DND-41 (cell line): ENCODE results near the gene FCN1.

ENCODE experiments used
- CTCF ChIP-seq: IDR thresholded peaks from 2 replicates; pipeline ENCODE4 v1.5.1; 2012; ENCODE audit warnings: borderline replicate concordance, low read length, moderate library complexity, mild to moderate bottlenecking; ENCODE audit not compliant: poor library complexity, severe bottlenecking; ENCODE audit errors: extremely low read depth
- EZH2 ChIP-seq: IDR thresholded peaks from 3 replicates; pipeline ENCODE4 v1.6.1; 2012; ENCODE audit warnings: borderline replicate concordance, low read depth, mild to moderate bottlenecking, moderate library complexity, low read length, inconsistent platforms; ENCODE audit not compliant: severe bottlenecking

GRCh38 chr9:134883040-134883782 lies 34.5 kb downstream of the FCN1 start:
- TF ChIP-seq CTCF: no peak
- TF ChIP-seq EZH2: no peak
